Measurements from ENCODE around the gene ZGRF1. TPM values are rescaled to one million over a fixed set of nuclear protein-coding genes. Genes with fewer than 3 reads are reported as not detected.
"Not testable (repeated sequence)": the region's sequence is repeated elsewhere in the genome, so short reads cannot be mapped to it uniquely, and the experiment has no call there.

ZGRF1 gene
- polyA plus RNA-seq (ENCODE audit: insufficient read depth in 1 of 5, insufficient read length in 5 of 5, low replicate concordance in 1 of 5), result 10 to 100 TPM; 11.6 to 30.3 (median 27.3) TPM
- long read RNA-seq, donor 1, partial matches to known transcripts, result 8 of 9 reads
- long read RNA-seq, donor 1, other reads (novel, unspliced or antisense), result 0 of 9 reads
- long read RNA-seq, donor 2, partial matches to known transcripts, result 0 of 1 reads
- long read RNA-seq, donor 2, other reads (novel, unspliced or antisense), result 0 of 1 reads
- long read RNA-seq, donor 3, partial matches to known transcripts, result 269 of 278 reads
- long read RNA-seq, donor 3, other reads (novel, unspliced or antisense), result 8 of 278 reads
- long read RNA-seq, donor 4, partial matches to known transcripts, result 5 of 7 reads
- long read RNA-seq, donor 4, other reads (novel, unspliced or antisense), result 0 of 7 reads
- long read RNA-seq, donor 5, partial matches to known transcripts, result 484 of 496 reads
- long read RNA-seq, donor 5, other reads (novel, unspliced or antisense), result 10 of 496 reads
- long read RNA-seq, donor 6, partial matches to known transcripts, result 0 of 4 reads
- long read RNA-seq, donor 6, other reads (novel, unspliced or antisense), result 0 of 4 reads
- long read RNA-seq, donor 7, partial matches to known transcripts, result 397 of 431 reads
- long read RNA-seq, donor 7, other reads (novel, unspliced or antisense), result 34 of 431 reads
- long read RNA-seq, donor 8, partial matches to known transcripts, result 81 of 98 reads
- long read RNA-seq, donor 8, other reads (novel, unspliced or antisense), result 17 of 98 reads

GRCh38 chr4:112636688-112637551 is at the start of gene ZGRF1, which contains the start of gene LARP7:
TSS of gene ZGRF1 (minus strand) at chr4:112636909. CDS start at chr4:112633176, 3,733 bp downstream.
TSS of gene LARP7 (plus strand) at chr4:112637143. CDS start at chr4:112644670, 7,527 bp downstream.
- peak; percentile 99 to 100 for DNase-seq

- DNase-seq, result no peak
Observed at GRCh38 chr4:112680996-112681395, 44.3 kb upstream of the ZGRF1 start.

- DNase-seq, result no peak
Observed at GRCh38 chr4:112677519-112678091, 40.9 kb upstream of the ZGRF1 start.

- DNase-seq, result no peak
Observed at GRCh38 chr4:112674376-112674775, 37.7 kb upstream of the ZGRF1 start.

GRCh38 chr4:112673686-112674085 is 37.0 kb upstream of the ZGRF1 start:
- no peak for DNase-seq

- DNase-seq, result no peak
Observed at GRCh38 chr4:112673076-112673475, 36.4 kb upstream of the ZGRF1 start.

- no peak for DNase-seq
Observed at GRCh38 chr4:112668131-112668530, 31.4 kb upstream of the ZGRF1 start.

- DNase-seq, result no peak
Observed at GRCh38 chr4:112664611-112665010, 27.9 kb upstream of the ZGRF1 start.

- DNase-seq, result not testable (repeated sequence)
Observed at GRCh38 chr4:112656115-112656514, 19.4 kb upstream of the ZGRF1 start.

GRCh38 chr4:112655270-112655669 is 18.6 kb upstream of the ZGRF1 start:
- no peak for DNase-seq

- no peak for DNase-seq
Observed at GRCh38 chr4:112652216-112652615, 15.5 kb upstream of the ZGRF1 start.

GRCh38 chr4:112651641-112652040 is 14.9 kb upstream of the ZGRF1 start:
- no peak for DNase-seq

GRCh38 chr4:112650332-112650731 is 13.6 kb upstream of the ZGRF1 start:
- no peak for DNase-seq

GRCh38 chr4:112649055-112649408 is 12.3 kb upstream of the ZGRF1 start:
- no peak for DNase-seq

GRCh38 chr4:112648263-112649054 is 11.8 kb upstream of the ZGRF1 start:
- DNase-seq, result no peak

GRCh38 chr4:112647785-112648184 is 11.1 kb upstream of the ZGRF1 start:
- no peak for DNase-seq

GRCh38 chr4:112646632-112647537 is 10.2 kb upstream of the ZGRF1 start:
- DNase-seq, result no peak

GRCh38 chr4:112645541-112646329 is 9.0 kb upstream of the ZGRF1 start:
- no peak for DNase-seq

All from right lung (tissue), 10 donors.